Measurements from ENCODE around the gene SVIL. TPM values are rescaled to one million over a fixed set of nuclear protein-coding genes. Genes with fewer than 3 reads are reported as not detected.
A peak's percentile ranks its signal among the peaks of the same experiment; 100 is the strongest.

The SVIL gene
- total RNA-seq, 3 donors from 2014 or later = 25.8 to 69.5 (median 60.6) TPM

DNA sequence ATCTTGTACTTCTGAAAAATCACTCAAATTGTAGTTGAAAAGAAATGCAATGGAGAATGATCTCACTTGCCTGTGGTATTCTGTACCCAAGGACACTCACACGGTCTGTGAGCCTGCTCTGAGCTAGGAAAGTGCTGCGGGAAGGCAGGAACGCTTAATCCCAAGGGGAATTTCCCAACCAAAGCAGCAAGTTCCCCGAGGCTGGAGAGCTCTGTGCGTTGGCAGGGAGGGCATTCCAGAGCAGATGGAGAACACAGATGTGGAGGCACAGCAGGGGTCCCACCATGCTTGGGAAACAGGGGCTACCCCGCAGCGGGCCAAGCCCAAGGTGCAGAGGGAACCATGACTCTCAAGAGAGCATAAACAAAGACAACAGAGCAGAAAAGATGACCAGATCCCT lies 13.6 kb downstream of the SVIL start:
- peaks cover 0 to 11% of the 10 kb centered on the region in 2 donors for H3K4me1 ChIP-seq

DNA sequence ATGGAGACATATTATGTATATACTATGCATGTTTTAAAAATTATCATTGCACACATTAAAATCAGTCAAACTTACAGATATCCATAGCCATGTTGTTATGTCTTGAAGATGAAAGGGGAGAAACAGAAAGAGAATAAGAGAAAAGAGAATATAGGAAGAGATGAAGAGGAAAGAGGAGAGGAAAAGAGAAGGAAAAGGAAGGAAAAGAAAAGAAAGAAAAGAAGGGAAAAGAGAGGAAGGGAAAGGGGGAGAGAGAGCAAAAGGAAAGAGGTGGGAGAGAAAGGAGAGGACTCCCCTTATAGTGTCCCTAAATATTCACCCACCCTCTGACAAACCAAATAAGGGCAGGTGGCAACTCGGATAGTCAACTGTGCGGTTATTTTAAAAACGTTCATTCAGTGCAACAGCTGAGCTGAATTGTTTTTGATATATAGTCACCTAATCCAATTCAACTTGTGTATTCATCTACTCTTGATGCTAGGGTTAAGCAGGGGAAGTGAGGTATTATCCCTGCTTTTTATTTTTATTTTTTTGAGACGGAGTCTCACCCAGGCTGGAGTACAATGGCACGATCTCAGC lies 14.6 kb downstream of the SVIL start:
- Histone ChIP-seq H3K36me3 (no peaks in the 10 kb centered on the region), H3K4me3 (no peak overlapping the region), H3K27ac (peak overlapping the region in 1 of 2 donors; percentile 15), H3K9me3 (no peaks in the 10 kb centered on the region), H3K4me1 (peaks cover 0 to 11% of the 10 kb centered on the region in 2 donors), H3K27me3 (no peaks in the 10 kb centered on the region)
- no peak for DNase-seq (ENCODE audit: low spot score in 2 of 2)
- intact Hi-C loops (cut with DNase I; ENCODE audit: low total_unique reads) = no loop called here
- TF ChIP-seq POLR2AphosphoS5 (IDR thresholded peaks at IDR 0.05) (no peak), POLR2A (IDR thresholded peaks at IDR 0.05) (no peak)
- TF ChIP-seq, protein P1, sequence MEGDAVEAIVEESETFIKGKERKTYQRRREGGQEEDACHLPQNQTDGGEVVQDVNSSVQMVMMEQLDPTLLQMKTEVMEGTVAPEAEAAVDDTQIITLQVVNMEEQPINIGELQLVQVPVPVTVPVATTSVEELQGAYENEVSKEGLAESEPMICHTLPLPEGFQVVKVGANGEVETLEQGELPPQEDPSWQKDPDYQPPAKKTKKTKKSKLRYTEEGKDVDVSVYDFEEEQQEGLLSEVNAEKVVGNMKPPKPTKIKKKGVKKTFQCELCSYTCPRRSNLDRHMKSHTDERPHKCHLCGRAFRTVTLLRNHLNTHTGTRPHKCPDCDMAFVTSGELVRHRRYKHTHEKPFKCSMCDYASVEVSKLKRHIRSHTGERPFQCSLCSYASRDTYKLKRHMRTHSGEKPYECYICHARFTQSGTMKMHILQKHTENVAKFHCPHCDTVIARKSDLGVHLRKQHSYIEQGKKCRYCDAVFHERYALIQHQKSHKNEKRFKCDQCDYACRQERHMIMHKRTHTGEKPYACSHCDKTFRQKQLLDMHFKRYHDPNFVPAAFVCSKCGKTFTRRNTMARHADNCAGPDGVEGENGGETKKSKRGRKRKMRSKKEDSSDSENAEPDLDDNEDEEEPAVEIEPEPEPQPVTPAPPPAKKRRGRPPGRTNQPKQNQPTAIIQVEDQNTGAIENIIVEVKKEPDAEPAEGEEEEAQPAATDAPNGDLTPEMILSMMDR (IDR thresholded peaks at IDR 0.05) = no peak

More for the DNA sequence above, 13.6 kb downstream of the SVIL start:
- H3K27ac ChIP-seq = peak overlapping the region; percentile 15 to 41
- H3K27me3 ChIP-seq = no peaks in the 10 kb centered on the region
- intact Hi-C loops (cut with DNase I; ENCODE audit: low total_unique reads) = no loop called here
- no peaks in the 10 kb centered on the region for H3K9me3 ChIP-seq
- no peaks in the 10 kb centered on the region for H3K36me3 ChIP-seq
- peak in 1 of 2 donors; percentile 22 for DNase-seq (ENCODE audit: low spot score in 2 of 2)
- no peak overlapping the region for H3K4me3 ChIP-seq
- TF ChIP-seq, protein P1 (IDR thresholded peaks at IDR 0.05) = no peak
- TF ChIP-seq POLR2AphosphoS5 (IDR thresholded peaks at IDR 0.05) = peak in 2 of 3 donors; percentile 16 to 49

DNA sequence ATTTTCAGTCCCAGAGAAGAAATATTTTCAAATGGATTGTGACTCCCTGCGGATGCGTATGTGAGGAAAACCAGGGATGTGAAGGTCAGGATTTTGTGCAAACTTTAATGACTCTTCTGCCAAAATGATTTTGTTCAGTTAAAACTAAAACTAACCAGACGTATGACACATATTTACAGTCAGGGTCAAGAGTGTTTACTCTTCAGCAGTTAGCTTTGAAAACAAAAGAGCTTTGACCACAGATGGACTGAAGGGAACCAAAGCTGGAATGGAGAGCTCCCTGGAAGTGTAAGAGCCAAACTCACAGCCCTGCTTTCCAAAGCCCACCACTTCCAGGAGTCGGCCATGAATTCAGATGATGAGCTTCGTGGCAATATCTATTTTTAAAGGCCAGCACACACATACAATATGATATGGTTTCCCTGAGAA lies 15.5 kb downstream of the SVIL start:
- Histone ChIP-seq H3K27me3 (no peaks in the 10 kb centered on the region), H3K4me1 (peaks cover 0 to 11% of the 10 kb centered on the region in 2 donors), H3K9me3 (no peaks in the 10 kb centered on the region), H3K36me3 (no peaks in the 10 kb centered on the region), H3K27ac (peak overlapping the region; percentile 80 to 87), H3K4me3 (peak overlapping the region in 1 of 3 donors; percentile 40)
- DNase-seq (ENCODE audit: low spot score in 2 of 2) = peak in 1 of 2 donors; percentile 10
- TF ChIP-seq POLR2A (IDR thresholded peaks at IDR 0.05) = no peak
- TF ChIP-seq, protein P1 (IDR thresholded peaks at IDR 0.05) = no peak
- peak in 2 of 3 donors; percentile 22 to 77 for TF ChIP-seq POLR2AphosphoS5 (IDR thresholded peaks at IDR 0.05)
- intact Hi-C loops (cut with DNase I; ENCODE audit: low total_unique reads) = no loop called here

DNA sequence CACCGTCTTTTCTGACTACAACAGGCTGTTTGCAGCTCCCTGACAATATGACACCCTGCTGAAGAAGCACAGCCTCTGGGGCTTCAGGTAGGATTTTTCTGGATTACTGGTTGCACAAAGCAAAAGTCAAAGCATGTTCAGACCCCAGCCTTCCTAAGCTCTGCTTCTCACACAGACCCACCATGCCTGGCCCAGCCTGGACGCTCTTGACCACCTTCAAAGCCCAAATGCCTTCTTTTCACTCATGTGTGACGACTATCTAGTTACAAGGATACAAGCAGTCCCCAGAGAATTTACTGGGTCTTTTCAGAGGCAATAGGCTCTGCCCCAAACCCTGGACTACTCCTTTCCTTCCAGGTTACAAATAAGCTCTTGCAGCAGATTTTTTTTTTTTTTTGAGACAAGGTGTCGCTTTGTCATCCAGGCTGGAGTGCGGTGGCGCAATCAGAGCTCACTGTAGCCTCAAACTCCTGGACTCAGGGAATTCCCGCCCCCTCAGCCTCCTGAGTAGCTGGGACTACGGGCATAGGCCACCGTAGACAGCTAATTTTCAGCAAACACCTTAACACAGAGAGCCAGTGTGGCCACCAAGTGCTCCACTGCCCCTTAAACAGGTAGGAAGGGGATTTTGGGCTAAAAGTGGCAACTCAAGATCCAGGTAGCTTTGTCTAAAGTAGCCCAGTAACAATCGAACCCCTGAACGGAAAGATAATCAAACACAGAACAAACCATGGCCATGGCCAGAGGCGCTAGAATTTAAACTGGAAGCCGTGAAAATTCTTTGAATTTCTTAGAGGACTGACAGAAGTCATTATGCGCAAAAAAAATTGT lies 16.2 kb downstream of the SVIL start:
- peak in 1 of 3 donors; percentile 34 for TF ChIP-seq POLR2AphosphoS5 (IDR thresholded peaks at IDR 0.05)
- TF ChIP-seq, protein P1 (IDR thresholded peaks at IDR 0.05) = no peak
- H3K4me1 ChIP-seq = peaks cover 0 to 11% of the 10 kb centered on the region in 2 donors
- H3K9me3 ChIP-seq = no peaks in the 10 kb centered on the region
- intact Hi-C loops (cut with DNase I; ENCODE audit: low total_unique reads) = no loop called here
- no peaks in the 10 kb centered on the region for H3K27me3 ChIP-seq
- DNase-seq (ENCODE audit: low spot score in 2 of 2) = peak in 1 of 2 donors; percentile 69
- no peaks in the 10 kb centered on the region for H3K36me3 ChIP-seq
- peak overlapping the region; percentile 80 to 87 for H3K27ac ChIP-seq
- H3K4me3 ChIP-seq = peak overlapping the region in 2 of 3 donors; percentile 13 to 40

DNA sequence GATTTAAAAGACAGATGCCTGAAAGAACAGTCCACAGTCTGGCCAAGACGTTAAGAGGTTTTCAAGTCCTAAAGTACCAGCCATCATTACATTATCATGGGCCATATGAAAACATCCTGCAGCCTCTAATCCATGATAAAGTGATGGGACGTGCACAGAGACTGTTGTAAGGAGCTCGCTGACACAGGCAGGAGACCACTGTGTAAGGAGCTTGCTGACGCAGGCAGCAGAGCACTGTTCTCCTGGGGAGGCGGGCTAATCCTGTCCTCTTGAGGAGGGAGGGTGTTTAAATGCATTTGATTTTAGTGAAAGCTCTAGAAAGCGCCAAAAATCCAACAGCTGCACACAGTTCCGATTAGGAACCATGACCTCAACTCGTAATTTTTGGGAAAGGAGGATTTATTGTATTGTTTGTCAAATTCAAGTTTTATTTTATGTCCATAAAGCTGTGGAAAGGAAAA lies 16.9 kb downstream of the SVIL start:
- Histone ChIP-seq H3K9me3 (no peaks in the 10 kb centered on the region), H3K36me3 (no peaks in the 10 kb centered on the region), H3K27ac (peak overlapping the region; percentile 80 to 87), H3K4me1 (peaks cover 0 to 11% of the 10 kb centered on the region in 2 donors), H3K27me3 (no peaks in the 10 kb centered on the region), H3K4me3 (peak overlapping the region in 1 of 3 donors; percentile 40)
- TF ChIP-seq POLR2A (IDR thresholded peaks at IDR 0.05) (no peak), POLR2AphosphoS5 (IDR thresholded peaks at IDR 0.05) (no peak)
- TF ChIP-seq, protein P1 (IDR thresholded peaks at IDR 0.05) = no peak
- DNase-seq (ENCODE audit: low spot score in 2 of 2) = peak in 1 of 2 donors; percentile 6
- intact Hi-C loops (cut with DNase I; ENCODE audit: low total_unique reads) = no loop called here
